Natural killer cell (primary cell): ENCODE results near the gene EXOC4. TPM values are rescaled to one million over a fixed set of nuclear protein-coding genes. Genes with fewer than 3 reads are reported as not detected.

Experiments
- ATAC-seq, 3 donors: fragments of 150-1000 bp in 2 of 3; fragments of 200-7000 bp in 1 of 3; cut with Tn5 transposase; 1 replicate in 1 of 3; 2 replicates in 2 of 3; pipeline ENCODE4 v1.10.0; 2021; ENCODE audit warnings: mild to moderate bottlenecking in 2 of 3, moderate library complexity in 2 of 3
- DNase-seq, 2 donors: peaks; one replicate each; pipeline versions ENCODE4 v3.0.0 to v3.0.0-alpha.2; 2013 to 2021; ENCODE audit warnings: mixed read lengths in 1 of 2
- H3K27ac ChIP-seq: one replicate; pipeline ENCODE4 v1.5.1; 2013; ENCODE audit warnings: mild to moderate bottlenecking, low read length
- H3K27me3 ChIP-seq: one replicate; pipeline ENCODE4 v1.6.1; 2013; ENCODE audit warnings: low read length; ENCODE audit not compliant: control insufficient read depth, insufficient read depth
- H3K36me3 ChIP-seq: one replicate; pipeline ENCODE4 v1.6.1; 2013; ENCODE audit warnings: low read length; ENCODE audit not compliant: control insufficient read depth, insufficient read depth
- H3K4me1 ChIP-seq: one replicate; pipeline ENCODE4 v1.6.1; 2013; ENCODE audit warnings: low read length; ENCODE audit not compliant: control insufficient read depth, insufficient read depth
- H3K4me3 ChIP-seq: one replicate; pipeline ENCODE4 v1.5.1; 2013; ENCODE audit warnings: low read length
- H3K9me3 ChIP-seq: one replicate; pipeline ENCODE4 v1.6.1; 2013; ENCODE audit warnings: low read length; ENCODE audit not compliant: control insufficient read depth, insufficient read depth
- H3K27ac Mint-ChIP-seq, 2 donors: one replicate each; pipeline ENCODE4 v1.8.0; 2022; ENCODE audit warnings: mild to moderate bottlenecking in 2 of 2, mixed read lengths in 2 of 2, moderate library complexity in 1 of 2
- H3K27me3 Mint-ChIP-seq, 2 donors: one replicate each; pipeline ENCODE4 v1.8.0; 2022; ENCODE audit warnings: low read depth in 2 of 2, mixed read lengths in 2 of 2
- H3K36me3 Mint-ChIP-seq: one replicate; pipeline ENCODE4 v1.8.0; 2022; ENCODE audit warnings: mixed read lengths
- H3K4me1 Mint-ChIP-seq, 2 donors: one replicate each; pipeline ENCODE4 v1.8.0; 2022; ENCODE audit warnings: mixed read lengths in 2 of 2
- H3K4me3 Mint-ChIP-seq: one replicate; pipeline ENCODE4 v1.8.0; 2022; ENCODE audit warnings: mild to moderate bottlenecking, moderate library complexity, mixed read lengths
- H3K9me3 Mint-ChIP-seq, 2 donors: one replicate each; pipeline ENCODE4 v1.8.0; 2022; ENCODE audit warnings: mixed read lengths in 2 of 2
- CTCF ChIP-seq: fragments of 200-600 bp; IDR thresholded peaks from one replicate; pipeline ENCODE4 v1.8.0; 2022; ENCODE audit warnings: antibody characterized with exemption
- WGBS: methylation state at CpG from one replicate; pipeline ENCODE4 v1.1.7; 2013; ENCODE audit warnings: missing lambda C conversion rate; ENCODE audit not compliant: insufficient coverage; 5-methylcytosine and 5-hydroxymethylcytosine counted together
- intact Hi-C: fragments of 100-400 bp; cut with micrococcal nuclease; formaldehyde crosslinking; loops from one replicate; pipeline ENCODE4 v1.14.2; 2022
- total RNA-seq, 4 donors: library from RNA; stranded (reverse); fragments of 120-200 nt in 1 of 4; gene quantifications; one replicate each; pipeline versions ENCODE4 v1.2.3 to v1.2.4, GENCODE V29; 2013 to 2022

The EXOC4 gene
- total RNA-seq, 3 donors from 2014 or later (not counting 1 experiment from before 2014, with no cell fraction given): 105 to 148 (median 123) TPM

DNA sequence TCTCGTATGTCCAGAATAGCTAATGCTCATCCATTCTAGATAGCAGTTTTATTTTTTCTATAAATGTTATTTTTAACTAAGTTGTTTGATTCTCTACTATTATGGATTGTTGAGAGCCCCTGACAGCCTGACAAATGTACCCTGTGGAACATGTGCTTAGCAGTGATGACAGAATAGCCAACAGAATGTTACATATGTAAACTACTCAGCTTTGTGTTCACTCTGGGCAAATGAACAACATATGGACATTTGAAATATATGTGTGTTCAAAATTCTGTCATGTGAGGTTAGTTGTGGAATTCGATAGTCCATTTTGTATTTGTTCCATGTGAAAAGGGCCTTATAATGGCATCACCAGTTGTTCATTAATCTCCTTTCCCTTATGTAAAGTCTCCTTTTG is 199.7 kb downstream of the EXOC4 start:
- Histone ChIP-seq H3K36me3 (no peaks in the 10 kb centered on the region), H3K4me3 (no peak overlapping the region), H3K27me3 (no peaks in the 10 kb centered on the region), H3K27ac (no peak overlapping the region), H3K9me3 (no peaks in the 10 kb centered on the region), H3K4me1 (no peaks in the 10 kb centered on the region)
- ATAC-seq (no peak), DNase-seq (no peak)
- Mint-ChIP-seq H3K36me3 (no peaks in the 10 kb centered on the region), H3K27ac (no peak overlapping the region), H3K9me3 (no peaks in the 10 kb centered on the region), H3K27me3 (no peaks in the 10 kb centered on the region), H3K4me1 (peaks cover 36 to 37% of the 10 kb centered on the region in 2 donors), H3K4me3 (no peak overlapping the region)
- intact Hi-C loops: no loop called here
- no peak for TF ChIP-seq CTCF
- 100% methylated on average over 2 of the region's 2 CpGs for WGBS

DNA sequence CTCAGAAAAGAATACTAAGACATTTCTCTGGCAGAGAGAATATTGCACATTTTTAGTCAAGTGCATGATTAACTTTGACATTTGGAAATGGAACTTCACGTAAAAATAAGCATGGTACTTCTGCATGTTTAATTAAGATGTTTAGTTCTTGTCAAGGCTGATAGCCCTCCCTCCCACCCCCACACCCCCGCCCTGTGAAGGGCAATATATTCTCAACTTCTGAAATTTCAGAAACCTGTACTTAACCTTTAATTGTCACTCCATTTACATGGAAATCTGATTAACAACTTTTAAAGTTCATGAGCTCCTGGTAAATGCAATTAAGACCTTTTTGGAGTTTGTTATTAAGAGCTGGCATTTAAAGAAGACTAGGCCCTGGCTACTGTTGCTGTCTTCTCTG is 205.8 kb downstream of the EXOC4 start:
- no peaks in the 10 kb centered on the region for H3K36me3 Mint-ChIP-seq
- H3K27me3 ChIP-seq: no peaks in the 10 kb centered on the region
- H3K4me1 ChIP-seq: no peaks in the 10 kb centered on the region
- H3K9me3 ChIP-seq: no peaks in the 10 kb centered on the region
- H3K27ac Mint-ChIP-seq: no peak overlapping the region
- no peak for ATAC-seq
- TF ChIP-seq CTCF: no peak
- peaks cover 29 to 37% of the 10 kb centered on the region in 2 donors for H3K4me1 Mint-ChIP-seq
- no peak overlapping the region for H3K4me3 Mint-ChIP-seq
- no peak overlapping the region for H3K4me3 ChIP-seq
- intact Hi-C loops: no loop called here
- no peaks in the 10 kb centered on the region for H3K36me3 ChIP-seq
- H3K27me3 Mint-ChIP-seq: no peaks in the 10 kb centered on the region
- H3K9me3 Mint-ChIP-seq: peaks cover 0 to 2% of the 10 kb centered on the region in 2 donors
- no peak overlapping the region for H3K27ac ChIP-seq
- WGBS: 83% methylated on average over 1 of the region's 2 CpGs
- no peak for DNase-seq

- no peak overlapping the region for H3K4me3 ChIP-seq
- Mint-ChIP-seq H3K4me1 (peaks cover 28 to 44% of the 10 kb centered on the region in 2 donors), H3K27me3 (no peaks in the 10 kb centered on the region), H3K27ac (no peak overlapping the region), H3K36me3 (peaks cover 14% of the 10 kb centered on the region), H3K9me3 (peaks cover 3% of the 10 kb centered on the region in 2 donors), H3K4me3 (no peak overlapping the region)
- DNase-seq (no peak), ATAC-seq (no peak)
- H3K36me3 ChIP-seq: no peaks in the 10 kb centered on the region
- no peaks in the 10 kb centered on the region for H3K4me1 ChIP-seq
- no peaks in the 10 kb centered on the region for H3K27me3 ChIP-seq
- no peak for TF ChIP-seq CTCF
- no peak overlapping the region for H3K27ac ChIP-seq
- WGBS: 100% methylated on average over 1 of the region's 1 CpG
- intact Hi-C loops: no loop called here
- no peaks in the 10 kb centered on the region for H3K9me3 ChIP-seq
Observed at GRCh38 chr7:133461421-133461820, 208.5 kb downstream of the EXOC4 start.

DNA sequence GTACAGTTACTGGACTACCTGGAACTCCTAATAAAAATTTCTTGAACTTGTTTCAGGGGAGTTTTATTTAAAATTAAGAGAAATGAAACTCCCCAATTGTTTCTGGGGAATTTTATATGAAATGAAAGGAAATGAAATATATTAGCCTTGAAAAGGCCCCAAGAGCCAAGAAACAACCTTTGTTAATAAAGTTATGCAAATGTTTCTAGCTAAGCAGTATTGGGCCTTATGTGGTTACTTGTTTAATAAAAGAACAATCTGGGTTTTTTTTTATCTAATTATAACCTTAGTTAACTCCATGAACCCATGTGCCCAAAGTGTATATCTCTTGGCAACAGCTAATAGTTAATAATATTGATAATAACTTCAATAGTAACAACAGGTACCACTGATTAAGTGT is 222.8 kb downstream of the EXOC4 start:
- Histone ChIP-seq H3K27me3 (no peaks in the 10 kb centered on the region), H3K27ac (no peak overlapping the region), H3K9me3 (no peaks in the 10 kb centered on the region), H3K4me1 (peaks cover 25% of the 10 kb centered on the region), H3K36me3 (no peaks in the 10 kb centered on the region), H3K4me3 (no peak overlapping the region)
- intact Hi-C loops: no loop called here
- H3K27me3 Mint-ChIP-seq: no peaks in the 10 kb centered on the region
- no peak for ATAC-seq
- H3K27ac Mint-ChIP-seq: no peak overlapping the region
- TF ChIP-seq CTCF: no peak
- H3K4me3 Mint-ChIP-seq: no peak overlapping the region
- H3K9me3 Mint-ChIP-seq: peaks cover 6% of the 10 kb centered on the region in 2 donors
- DNase-seq: no peak
- peaks cover 38 to 39% of the 10 kb centered on the region in 2 donors for H3K4me1 Mint-ChIP-seq
- H3K36me3 Mint-ChIP-seq: peaks cover 7% of the 10 kb centered on the region
